HG02759 (cell line): ENCODE data around the gene CGB8.

Source experiments
- ATAC-seq: cut with Tn5 transposase; IDR thresholded peaks from one replicate; pipeline ENCODE4 v1.9.1; 2021; ENCODE audit warnings: mild to moderate bottlenecking, moderate library complexity; ENCODE audit not compliant: unreplicated experiment

The CGB8 gene

GRCh38 chr19:49010453-49010852 lies 38.5 kb downstream of the CGB8 start:
- ATAC-seq = no peak

- ATAC-seq = no peak
Observed at GRCh38 chr19:49009828-49010227, 39.1 kb downstream of the CGB8 start.

- no peak for ATAC-seq
Observed at GRCh38 chr19:49006905-49007304, 42.0 kb downstream of the CGB8 start.

GRCh38 chr19:49004964-49005614 lies 43.8 kb downstream of the CGB8 start:
- no peak for ATAC-seq

GRCh38 chr19:49004133-49004532 lies 44.8 kb downstream of the CGB8 start:
- no peak for ATAC-seq

GRCh38 chr19:48999481-49000325 lies 49.2 kb downstream of the CGB8 start:
- no peak for ATAC-seq

- no peak for ATAC-seq
Observed at GRCh38 chr19:48997972-48998371, 50.9 kb downstream of the CGB8 start.
